Measurements from ENCODE around the gene ATRN. TPM values are rescaled to one million over a fixed set of nuclear protein-coding genes. Genes with fewer than 3 reads are reported as not detected.

ATRN gene
- total and polyA plus RNA-seq, 2 of the 8 experiments (the other 6 are each of a cell fraction or from before 2014, with no cell fraction given), result 12.0 to 17.4 TPM

DNA sequence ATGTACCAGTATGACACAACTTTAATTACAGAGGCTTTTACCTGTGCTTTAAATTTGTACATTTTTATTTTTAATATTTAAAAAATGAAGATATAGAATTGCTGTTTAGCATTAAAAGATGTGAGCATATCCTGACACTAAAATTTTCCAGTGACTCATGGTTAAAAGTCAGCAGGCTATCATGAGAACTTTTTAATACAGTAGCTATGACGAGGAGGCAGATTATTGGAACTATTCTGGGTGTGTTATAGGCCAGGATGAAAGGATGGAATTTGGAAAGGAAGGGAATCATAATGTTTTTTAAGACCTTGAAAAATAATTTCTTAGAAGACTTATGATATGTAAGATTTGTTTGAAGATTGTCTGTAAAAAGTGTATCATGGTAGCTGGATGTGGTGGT lies 101.3 kb downstream of the ATRN start:
- H2BK15ac ChIP-seq (ENCODE audit: low read length), result no peak overlapping the region
- no peak overlapping the region for H3K14ac ChIP-seq (ENCODE audit: insufficient read length)
- H4K5ac ChIP-seq (ENCODE audit: insufficient read length, low read depth, low read length), result no peak overlapping the region
- H3K23ac ChIP-seq (ENCODE audit: insufficient read length), result no peak overlapping the region
- H3K27me3 ChIP-seq (replicated peaks in 1 of 4; ENCODE audit: control insufficient read depth in 3 of 4, extremely low read depth in 1 of 4, insufficient read depth in 3 of 4, low read length in 3 of 4), result no peaks in the 10 kb centered on the region
- H2BK20ac ChIP-seq (ENCODE audit: low read length), result no peak overlapping the region
- H2BK120ac ChIP-seq (replicated peaks; ENCODE audit: low read depth, low read length), result no peak overlapping the region
- H2AK5ac ChIP-seq (ENCODE audit: low read depth, low read length), result no peak overlapping the region
- H4K20me1 ChIP-seq (replicated peaks in 1 of 2; ENCODE audit: control insufficient read depth in 1 of 2, insufficient read depth in 2 of 2, low read length in 2 of 2), result no peaks in the 10 kb centered on the region
- no peak overlapping the region for H3K27ac ChIP-seq (ENCODE audit: low read depth, low read length)
- H3K18ac ChIP-seq (ENCODE audit: extremely low read depth, low read length), result no peak overlapping the region
- no peak overlapping the region for H4K91ac ChIP-seq (replicated peaks; ENCODE audit: insufficient read length, low read length)
- DNase-seq (ENCODE audit: low read depth in 1 of 2, low spot score in 2 of 2) (no peak), FAIRE-seq (no peak)
- ChIA-PET CTCF (ENCODE audit: partially characterized antibody) (no interaction called here), POLR2A (ENCODE audit: partially characterized antibody) (no interaction called here)
- H3K79me1 ChIP-seq (ENCODE audit: low read depth, low read length), result no peaks in the 10 kb centered on the region
- H2BK5ac ChIP-seq (ENCODE audit: low read depth, low read length), result no peak overlapping the region
- H3K4ac ChIP-seq (replicated peaks; ENCODE audit: insufficient read length, low read depth, low read length), result no peak overlapping the region
- H3K36me3 ChIP-seq (ENCODE audit: control insufficient read depth in 2 of 4, insufficient read depth in 4 of 4, low read length in 3 of 4), result no peaks in the 10 kb centered on the region
- no peaks in the 10 kb centered on the region for H3K79me2 ChIP-seq (ENCODE audit: control insufficient read depth in 1 of 2, insufficient read depth in 2 of 2, low read length in 2 of 2)
- no peak overlapping the region for H4K8ac ChIP-seq (ENCODE audit: extremely low read depth, insufficient read depth, low read length)
- H3K56ac ChIP-seq (replicated peaks; ENCODE audit: insufficient read length, low read depth, low read length), result no peak overlapping the region
- H2BK12ac ChIP-seq (ENCODE audit: low read depth, low read length), result no peak overlapping the region
- H3K4me1 ChIP-seq (replicated peaks in 1 of 4; ENCODE audit: control insufficient read depth in 3 of 4, insufficient read depth in 4 of 4, low read length in 3 of 4), result no peaks in the 10 kb centered on the region
- no peaks in the 10 kb centered on the region for H3K23me2 ChIP-seq (ENCODE audit: low read depth, low read length)
- 95% methylated on average over 1 of the region's 1 CpG; no CpG with 5 or more reads in 1 of the 2 experiments for WGBS, 2 experiments (ENCODE audit: extremely low coverage in 1 of 2, insufficient coverage in 1 of 2, insufficient read length in 1 of 2, insufficient replicate concordance in 2 of 2, low coverage in 1 of 2, low lambda C conversion rate in 2 of 2, missing lambda C conversion rate in 1 of 2)
- H3K9ac ChIP-seq (replicated peaks in 1 of 4; ENCODE audit: extremely low read depth in 1 of 4, low read depth in 3 of 4, low read length in 3 of 4), result no peak overlapping the region
- H3K4me2 ChIP-seq (ENCODE audit: insufficient read depth in 1 of 2, low read depth in 2 of 2, low read length in 2 of 2), result no peak overlapping the region
- no peak overlapping the region for H2AFZ ChIP-seq (ENCODE audit: low read length)
- no peak overlapping the region for H3K4me3 ChIP-seq (ENCODE audit: extremely low read depth in 1 of 4, insufficient read depth in 2 of 4, low read depth in 3 of 4, low read length in 4 of 4)
- TF ChIP-seq, protein P1, sequence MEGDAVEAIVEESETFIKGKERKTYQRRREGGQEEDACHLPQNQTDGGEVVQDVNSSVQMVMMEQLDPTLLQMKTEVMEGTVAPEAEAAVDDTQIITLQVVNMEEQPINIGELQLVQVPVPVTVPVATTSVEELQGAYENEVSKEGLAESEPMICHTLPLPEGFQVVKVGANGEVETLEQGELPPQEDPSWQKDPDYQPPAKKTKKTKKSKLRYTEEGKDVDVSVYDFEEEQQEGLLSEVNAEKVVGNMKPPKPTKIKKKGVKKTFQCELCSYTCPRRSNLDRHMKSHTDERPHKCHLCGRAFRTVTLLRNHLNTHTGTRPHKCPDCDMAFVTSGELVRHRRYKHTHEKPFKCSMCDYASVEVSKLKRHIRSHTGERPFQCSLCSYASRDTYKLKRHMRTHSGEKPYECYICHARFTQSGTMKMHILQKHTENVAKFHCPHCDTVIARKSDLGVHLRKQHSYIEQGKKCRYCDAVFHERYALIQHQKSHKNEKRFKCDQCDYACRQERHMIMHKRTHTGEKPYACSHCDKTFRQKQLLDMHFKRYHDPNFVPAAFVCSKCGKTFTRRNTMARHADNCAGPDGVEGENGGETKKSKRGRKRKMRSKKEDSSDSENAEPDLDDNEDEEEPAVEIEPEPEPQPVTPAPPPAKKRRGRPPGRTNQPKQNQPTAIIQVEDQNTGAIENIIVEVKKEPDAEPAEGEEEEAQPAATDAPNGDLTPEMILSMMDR (IDR thresholded peaks at IDR 0.05; ENCODE audit: control extremely low read depth in 1 of 3, insufficient read depth in 1 of 3, low read depth in 1 of 3, low read length in 3 of 3), result no peak
- no peak for TF ChIP-seq CHD2 (IDR thresholded peaks at IDR 0.05; ENCODE audit: low read length)
- H3K9me3 ChIP-seq (ENCODE audit: insufficient read depth in 2 of 2, low read depth in 1 of 2, low read length in 1 of 2), result no peaks in the 10 kb centered on the region

All from H1 (cell line).